A549 (cell line): ENCODE measurements around the gene CLDN4. TPM values are rescaled to one million over a fixed set of nuclear protein-coding genes. Genes with fewer than 3 reads are reported as not detected.

Experiments
- ATAC-seq, 2 experiments: fragments of 200-7000 bp in 1 of 2; fragments of >200 bp in 1 of 2; cut with Nextera tagmentation in 1 of 2; cut with Tn5 transposase in 1 of 2; 3 replicates each; pipeline versions ENCODE4 v1.8.0 to v1.9.1; 2018 to 2020; ENCODE audit warnings: mild to moderate bottlenecking in 1 of 2, moderate library complexity in 1 of 2
- CTCF ChIA-PET: fragments of 300-600 bp; sonication (Branson Sonifier 250); formaldehyde crosslinking; extraction: SDS; loops from one replicate; lab custom pipeline; 2021; ENCODE audit warnings: antibody characterized with exemption, inconsistent platforms; lab: Yijun Ruan, JAX
- POLR2A ChIA-PET: fragments of 350-600 bp; formaldehyde crosslinking; extraction: SDS; loops from one replicate; lab custom pipeline; 2021; ENCODE audit warnings: antibody characterized with exemption, inconsistent platforms; lab: Yijun Ruan, JAX
- DNase-seq, 2 experiments: peaks; one replicate each; pipeline versions ENCODE4 v3.0.0 to v3.0.0-alpha.2; 2011 to 2016; ENCODE audit warnings: low read depth in 1 of 2, low spot score in 1 of 2
- FAIRE-seq: peaks from 2 replicates; lab custom pipeline; 2011; peaks lifted over from hg19 to GRCh38; lab: Jason Lieb, UNC
- H3K27ac ChIP-seq, 2 experiments: fragments of >200 bp; sonication (Bioruptor Twin); formaldehyde crosslinking; 3 replicates each; pipeline ENCODE4 v1.5.1; 2016 to 2017
- H3K4me1 ChIP-seq: fragments of >200 bp; sonication (Bioruptor Twin); formaldehyde crosslinking; 3 replicates; pipeline ENCODE4 v1.6.1; 2016
- H3K4me2 ChIP-seq: fragments of >200 bp; sonication (Bioruptor Twin); formaldehyde crosslinking; 3 replicates; pipeline ENCODE4 v1.6.1; 2016
- H3K4me3 ChIP-seq: fragments of >200 bp; sonication (Bioruptor Twin); formaldehyde crosslinking; 3 replicates; pipeline ENCODE4 v1.5.1; 2016
- H3K9me3 ChIP-seq: fragments of >200 bp; sonication (Bioruptor Twin); formaldehyde crosslinking; 3 replicates; pipeline ENCODE4 v1.6.1; 2016
- ATOH8 ChIP-seq: fragments of 250-450 bp; sonication (Bioruptor Pico); IDR thresholded peaks from 2 replicates; pipeline ENCODE4 v1.5.0; 2020; ENCODE audit warnings: low read depth, mild to moderate bottlenecking, moderate library complexity
- CHD4 ChIP-seq: fragments of 200-600 bp; sonication (generic); IDR thresholded peaks from 2 replicates; pipeline ENCODE4 v1.6.1; 2016; ENCODE audit warnings: antibody characterized with exemption, mild to moderate bottlenecking, borderline replicate concordance
- CTCF ChIP-seq: fragments of >200 bp; sonication (Bioruptor Twin); formaldehyde crosslinking; IDR thresholded peaks from 3 replicates; pipeline ENCODE4 v1.5.1; 2016
- ELK1 ChIP-seq: fragments of 150-350 bp; IDR thresholded peaks from 2 replicates; pipeline ENCODE4 v1.6.1; 2014; ENCODE audit warnings: low read depth, mild to moderate bottlenecking, low read length
- HDAC2 ChIP-seq: fragments of 200-600 bp; sonication (generic); IDR thresholded peaks from 2 replicates; pipeline ENCODE4 v1.6.1; 2016
- HES2 ChIP-seq: fragments of >200 bp; sonication (Bioruptor Twin); formaldehyde crosslinking; IDR thresholded peaks from 2 replicates; pipeline ENCODE4 v1.6.1; 2016
- HOXA7 ChIP-seq: fragments of 250-450 bp; sonication (Bioruptor Pico); IDR thresholded peaks from 2 replicates; pipeline ENCODE4 v1.5.0; 2020; ENCODE audit warnings: mild to moderate bottlenecking, moderate library complexity
- HOXB5 ChIP-seq: fragments of 250-450 bp; sonication (Bioruptor Pico); IDR thresholded peaks from 2 replicates; pipeline ENCODE4 v1.5.0; 2020; ENCODE audit warnings: mild to moderate bottlenecking, moderate library complexity
- KDM1A ChIP-seq: fragments of 200-600 bp; sonication (generic); IDR thresholded peaks from 2 replicates; pipeline ENCODE4 v1.6.1; 2016; ENCODE audit warnings: low read depth, mild to moderate bottlenecking
- POLR2AphosphoS2 ChIP-seq: conservative IDR thresholded peaks from 2 replicates; pipeline ENCODE4 v1.6.1; 2012; ENCODE audit warnings: low read length, improper control_type of control experiment, inconsistent platforms
- RAD21 ChIP-seq, 2 experiments: fragments of >200 bp in 1 of 2; sonication (Bioruptor Twin) in 1 of 2; formaldehyde crosslinking in 1 of 2; IDR thresholded peaks in 1 of 2; conservative IDR thresholded peaks in 1 of 2; 2 replicates in 1 of 2; 3 replicates in 1 of 2; pipeline ENCODE4 v1.6.1; 2012 to 2018; ENCODE audit warnings: inconsistent platforms in 1 of 2
- RCOR1 ChIP-seq: fragments of 150-350 bp; IDR thresholded peaks from 2 replicates; pipeline ENCODE4 v1.6.1; 2014; ENCODE audit warnings: antibody characterized with exemption, low read length, low read depth
- RFX5 ChIP-seq: fragments of 450-650 bp; IDR thresholded peaks from 2 replicates; pipeline ENCODE4 v1.7.1; 2014; ENCODE audit warnings: antibody characterized with exemption, mild to moderate bottlenecking, moderate library complexity
- SMC3 ChIP-seq: fragments of >200 bp; sonication (Bioruptor Twin); formaldehyde crosslinking; IDR thresholded peaks from 3 replicates; pipeline ENCODE4 v1.6.1; 2018; ENCODE audit warnings: inconsistent platforms
- TFCP2L1 ChIP-seq: fragments of 250-450 bp; sonication (Bioruptor Pico); IDR thresholded peaks from 2 replicates; pipeline ENCODE4 v1.5.0; 2021; ENCODE audit warnings: mild to moderate bottlenecking
- TP53 ChIP-seq: fragments of 250-450 bp; sonication (Bioruptor Pico); IDR thresholded peaks from 2 replicates; pipeline ENCODE4 v1.5.0; 2021; ENCODE audit warnings: mild to moderate bottlenecking, moderate library complexity
- ZC3H11A ChIP-seq: fragments of 450-650 bp; IDR thresholded peaks from 2 replicates; pipeline ENCODE4 v1.6.1; 2014; ENCODE audit warnings: antibody characterized with exemption, mild to moderate bottlenecking
- ZFP36 ChIP-seq: fragments of 450-650 bp; IDR thresholded peaks from 2 replicates; pipeline ENCODE4 v1.6.1; 2014; ENCODE audit warnings: borderline replicate concordance; ENCODE audit not compliant: partially characterized antibody
- WGBS: methylation state at CpG from one replicate; pipeline ENCODE4 v1.1.6; 2017; ENCODE audit errors: missing lambda C conversion rate; 5-methylcytosine and 5-hydroxymethylcytosine counted together
- polyA plus RNA-seq, 4 experiments: library from polyadenylated mRNA; depleted of rRNA in 3 of 4; stranded (reverse); fragments of >200 nt; fragmentation: RNase III in 1 of 4; extraction: RNeasy Plus Mini Kit Qiagen cat#74134 plus additional on column Dnase treatment in 1 of 4; gene quantifications; 2 replicates in 3 of 4; 3 replicates in 1 of 4; pipeline ENCODE4 v1.2.3, GENCODE V29; 2011 to 2017

Gene CLDN4
- polyA plus RNA-seq, 2 of the 4 experiments (the other 2 are of a cell fraction) = 1.5 to 2.4 TPM

- TF ChIP-seq TP53 (no peak), ATOH8 (CRISPR knock-in tag) (no peak), HDAC2 (no peak), RAD21 (conservative IDR thresholded peaks at IDR 0.05 in 1 of 2, IDR thresholded peaks at IDR 0.05 in 1 of 2) (no peak), HES2 (no peak), TFCP2L1 (no peak), CTCF (no peak), RCOR1 (no peak), ZC3H11A (no peak), ZFP36 (no peak), SMC3 (no peak), RFX5 (no peak), HOXA7 (no peak), KDM1A (no peak), HOXB5 (CRISPR knock-in tag) (no peak)
- FAIRE-seq = no peak
- DNase-seq = peak in 1 of 2 experiments; percentile 24
- no peaks in the 10 kb centered on the region for H3K9me3 ChIP-seq
- H3K4me3 ChIP-seq = no peak overlapping the region
- peak overlapping the region in 1 of 2 experiments; percentile 36; a peak in 1 of 6 replicates for H3K27ac ChIP-seq
- ChIA-PET POLR2A (interaction anchor here (1.1 kb wide), 1 partner anchor 43 kb away, joined by 3 read pairs; the partner anchor contains the start of gene METTL27), CTCF (interaction anchor here (1.4 to 1.7 kb wide), 2 partner anchors 8 to 12 kb away, joined by 4 to 5 read pairs; no protein-coding TSS in a partner anchor)
- H3K4me2 ChIP-seq = peak overlapping the region; percentile 6; the same call in 1 of the 3 replicates
- ATAC-seq = peak; percentile 47 to 56; a peak in 5 of 6 replicates
- 60% methylated on average over 10 of the region's 10 CpGs for WGBS
- H3K4me1 ChIP-seq = peaks cover 5% of the 10 kb centered on the region; the same call in 2 of the 3 replicates
These were observed 31.3 kb upstream of the CLDN4 start for GRCh38 chr7:73799282-73800141.

- WGBS = 65% methylated on average over 1 of the region's 1 CpG
- ChIA-PET POLR2A (no interaction called here), CTCF (interaction anchor here (0.8 to 1.0 kb wide), 2 partner anchors 54 to 64 kb away, joined by 3 read pairs; no protein-coding TSS in a partner anchor)
- Histone ChIP-seq H3K27ac (no peak overlapping the region), H3K4me2 (no peak overlapping the region), H3K4me3 (no peak overlapping the region), H3K4me1 (peaks cover 5% of the 10 kb centered on the region; the same call in 2 of the 3 replicates), H3K9me3 (no peaks in the 10 kb centered on the region)
- TF ChIP-seq ELK1 = no peak
- TF ChIP-seq SMC3 = no peak
- no peak for TF ChIP-seq CHD4
- TF ChIP-seq HDAC2 = no peak
- TF ChIP-seq POLR2AphosphoS2 = no peak
- TF ChIP-seq HOXA7 = no peak
- no peak for TF ChIP-seq CTCF
- ATAC-seq (no peak), FAIRE-seq (peak; percentile 86), DNase-seq (no peak)
These were observed 29.2 kb upstream of the CLDN4 start for GRCh38 chr7:73801577-73801976.
